ENCODE measurements around the gene EIF4E3. TPM values are rescaled to one million over a fixed set of nuclear protein-coding genes. Genes with fewer than 3 reads are reported as not detected.

EIF4E3 gene
- total RNA-seq, 6 donors from 2014 or later: 7.3 to 40.2 (median 21.2) TPM

DNA sequence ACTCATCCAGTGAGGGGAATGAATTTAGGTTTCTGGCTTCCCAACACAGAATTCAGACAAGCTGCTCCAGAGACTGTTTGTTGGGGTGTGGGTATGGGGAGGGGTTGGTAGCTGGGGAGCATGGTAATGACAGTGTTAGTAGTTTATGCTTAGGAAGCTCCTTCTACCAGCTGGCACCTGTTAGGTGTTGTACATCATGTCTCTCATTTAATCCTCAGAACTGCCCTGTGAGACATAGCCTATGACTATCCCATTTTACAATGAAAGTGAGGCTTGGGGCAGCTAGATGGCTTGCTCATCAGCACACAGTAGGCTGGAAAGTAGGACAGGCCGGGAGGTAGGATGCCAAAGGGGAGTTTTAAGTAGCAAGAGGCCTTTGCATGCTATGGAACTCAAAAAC, 2.5 kb downstream of the EIF4E3 start:
- peaks cover 11 to 34% (median 26%) of the 10 kb centered on the region in 4 donors for H3K4me1 ChIP-seq
- H3K36me3 ChIP-seq: no peaks in the 10 kb centered on the region
- ATAC-seq (ENCODE audit: low FRiP score in 2 of 2) (no peak), DNase-seq (no peak)
- no peaks in the 10 kb centered on the region for H3K9me3 ChIP-seq
- no peaks in the 10 kb centered on the region for H3K27me3 ChIP-seq
- 82 to 89% methylated on average over 1 of the region's 1 CpG for WGBS, 2 donors
- H3K27ac ChIP-seq: peak overlapping the region in 1 of 4 donors; percentile 91
- TF ChIP-seq POLR2AphosphoS5 (IDR thresholded peaks at IDR 0.05) (no peak), EP300 (IDR thresholded peaks at IDR 0.05) (no peak), POLR2A (IDR thresholded peaks at IDR 0.05) (no peak)
- TF ChIP-seq, protein P1, sequence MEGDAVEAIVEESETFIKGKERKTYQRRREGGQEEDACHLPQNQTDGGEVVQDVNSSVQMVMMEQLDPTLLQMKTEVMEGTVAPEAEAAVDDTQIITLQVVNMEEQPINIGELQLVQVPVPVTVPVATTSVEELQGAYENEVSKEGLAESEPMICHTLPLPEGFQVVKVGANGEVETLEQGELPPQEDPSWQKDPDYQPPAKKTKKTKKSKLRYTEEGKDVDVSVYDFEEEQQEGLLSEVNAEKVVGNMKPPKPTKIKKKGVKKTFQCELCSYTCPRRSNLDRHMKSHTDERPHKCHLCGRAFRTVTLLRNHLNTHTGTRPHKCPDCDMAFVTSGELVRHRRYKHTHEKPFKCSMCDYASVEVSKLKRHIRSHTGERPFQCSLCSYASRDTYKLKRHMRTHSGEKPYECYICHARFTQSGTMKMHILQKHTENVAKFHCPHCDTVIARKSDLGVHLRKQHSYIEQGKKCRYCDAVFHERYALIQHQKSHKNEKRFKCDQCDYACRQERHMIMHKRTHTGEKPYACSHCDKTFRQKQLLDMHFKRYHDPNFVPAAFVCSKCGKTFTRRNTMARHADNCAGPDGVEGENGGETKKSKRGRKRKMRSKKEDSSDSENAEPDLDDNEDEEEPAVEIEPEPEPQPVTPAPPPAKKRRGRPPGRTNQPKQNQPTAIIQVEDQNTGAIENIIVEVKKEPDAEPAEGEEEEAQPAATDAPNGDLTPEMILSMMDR (IDR thresholded peaks at IDR 0.05): no peak
- no peak overlapping the region for H3K4me3 ChIP-seq

DNA sequence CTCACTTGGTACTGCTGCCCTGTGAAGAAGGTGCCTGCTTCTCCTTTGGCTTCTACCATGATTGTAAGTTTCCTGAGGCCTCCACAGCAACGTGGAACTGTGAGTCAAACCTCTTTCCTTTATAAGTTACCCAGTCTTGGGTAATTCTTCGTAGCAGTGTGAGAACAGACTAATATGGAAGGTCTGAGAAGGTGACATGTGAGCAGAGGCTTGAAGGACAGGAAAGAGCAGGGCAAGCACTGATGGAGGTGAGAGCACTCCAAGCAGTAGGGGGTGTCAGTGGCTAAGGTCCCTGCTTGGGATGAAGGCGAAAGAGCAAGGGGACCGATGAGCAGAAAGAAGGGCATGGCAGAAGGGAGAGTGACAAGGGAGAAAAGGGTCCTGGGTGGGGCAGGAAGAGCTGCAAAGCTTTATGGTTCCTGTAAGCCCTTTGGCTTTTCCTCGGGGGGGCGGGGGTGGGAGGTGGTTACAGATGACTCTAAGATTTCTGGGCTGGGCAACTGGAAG, 3.5 kb downstream of the EIF4E3 start:
- Histone ChIP-seq H3K4me3 (no peak overlapping the region), H3K9me3 (no peaks in the 10 kb centered on the region), H3K27ac (peak overlapping the region in 3 of 4 donors; percentile 12 to 52 (median 43)), H3K27me3 (no peaks in the 10 kb centered on the region), H3K36me3 (no peaks in the 10 kb centered on the region), H3K4me1 (peaks cover 11 to 34% (median 26%) of the 10 kb centered on the region in 4 donors)
- TF ChIP-seq POLR2A (IDR thresholded peaks at IDR 0.05) (no peak), EP300 (IDR thresholded peaks at IDR 0.05) (no peak), POLR2AphosphoS5 (IDR thresholded peaks at IDR 0.05) (no peak)
- TF ChIP-seq, protein P1 (IDR thresholded peaks at IDR 0.05): no peak
- DNase-seq (no peak), ATAC-seq (ENCODE audit: low FRiP score in 2 of 2) (no peak)
- 47 to 72% methylated on average over 6 of the region's 6 CpGs for WGBS, 2 donors

DNA sequence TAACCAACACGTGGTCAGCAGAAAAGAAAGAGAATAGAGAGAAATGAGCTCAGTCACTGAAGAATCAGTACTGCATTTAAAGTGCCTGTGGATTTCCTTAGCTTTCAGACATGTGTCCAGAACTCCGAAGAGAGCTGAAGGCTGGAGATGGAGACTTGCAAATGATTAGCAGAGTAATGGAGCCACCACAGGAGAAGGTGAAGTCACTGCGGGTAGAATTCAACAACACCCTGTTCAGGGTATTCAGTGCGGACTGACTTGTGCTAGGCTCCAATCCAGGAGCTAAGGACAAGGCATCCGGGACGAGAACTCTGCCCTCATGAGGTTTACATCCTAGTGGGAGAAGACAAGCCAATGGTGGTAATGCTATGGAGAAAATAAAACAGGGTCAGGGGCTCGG, 4.2 kb downstream of the EIF4E3 start:
- Histone ChIP-seq H3K36me3 (no peaks in the 10 kb centered on the region), H3K4me3 (no peak overlapping the region), H3K9me3 (no peaks in the 10 kb centered on the region), H3K4me1 (peaks cover 11 to 33% (median 26%) of the 10 kb centered on the region in 4 donors), H3K27ac (peak overlapping the region in 2 of 4 donors; percentile 12 to 52), H3K27me3 (no peaks in the 10 kb centered on the region)
- DNase-seq (no peak), ATAC-seq (ENCODE audit: low FRiP score in 2 of 2) (no peak)
- whole genome bisulfite sequencing, 2 donors: 82 to 89% methylated on average over 7 of the region's 7 CpGs
- TF ChIP-seq POLR2AphosphoS5 (IDR thresholded peaks at IDR 0.05) (no peak), POLR2A (IDR thresholded peaks at IDR 0.05) (no peak), EP300 (IDR thresholded peaks at IDR 0.05) (no peak)
- TF ChIP-seq, protein P1 (IDR thresholded peaks at IDR 0.05): no peak

DNA sequence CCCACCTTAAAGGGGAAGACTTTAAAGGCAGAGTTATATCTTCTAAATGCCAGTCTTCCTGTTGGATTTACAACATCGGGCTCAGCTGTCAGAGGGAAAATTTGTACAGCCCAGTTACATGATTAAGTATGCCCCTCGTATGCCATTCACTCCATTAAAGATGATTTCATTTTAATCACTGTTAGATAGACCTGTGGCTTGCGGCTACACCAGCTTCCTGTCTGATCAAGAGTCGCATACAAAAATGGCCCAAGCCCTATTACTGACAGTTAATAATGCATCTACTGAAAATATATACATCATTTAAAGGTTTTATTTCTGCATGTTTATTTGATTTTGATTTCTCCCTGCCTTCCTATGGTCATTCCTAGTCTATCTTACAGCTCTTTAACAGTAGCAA, 7.1 kb downstream of the EIF4E3 start:
- Histone ChIP-seq H3K4me1 (peaks cover 10 to 17% (median 14%) of the 10 kb centered on the region in 4 donors), H3K27ac (no peak overlapping the region), H3K27me3 (no peaks in the 10 kb centered on the region), H3K36me3 (no peaks in the 10 kb centered on the region), H3K9me3 (no peaks in the 10 kb centered on the region), H3K4me3 (no peak overlapping the region)
- WGBS, 2 donors: 66 to 74% methylated on average over 4 of the region's 4 CpGs
- TF ChIP-seq EP300 (IDR thresholded peaks at IDR 0.05) (no peak), POLR2A (IDR thresholded peaks at IDR 0.05) (no peak)
- TF ChIP-seq, protein P1 (IDR thresholded peaks at IDR 0.05): no peak
- no peak for ATAC-seq (ENCODE audit: low FRiP score in 2 of 2)
- DNase-seq: no peak

DNA sequence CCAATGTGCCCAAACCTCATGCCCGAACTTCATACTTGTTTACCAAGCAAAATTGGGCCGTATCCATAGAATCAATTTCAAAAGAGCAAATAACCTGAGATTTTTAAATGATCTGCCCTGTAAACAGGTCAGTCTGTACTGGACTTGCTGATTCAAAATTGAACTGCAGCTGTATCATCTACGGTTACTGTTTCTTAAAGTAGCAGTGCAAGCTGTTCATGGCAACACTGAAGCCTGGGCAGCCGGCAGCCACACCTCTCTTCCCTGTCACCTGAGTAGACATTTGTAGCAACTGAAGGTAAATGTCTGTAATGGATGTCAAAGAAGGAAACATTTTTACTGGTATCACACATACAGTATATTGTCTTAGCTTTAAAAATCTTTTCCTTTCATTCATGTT, 10.6 kb downstream of the EIF4E3 start:
- no peak overlapping the region for H3K27ac ChIP-seq
- no peak for DNase-seq
- H3K4me3 ChIP-seq: no peak overlapping the region
- TF ChIP-seq POLR2AphosphoS5 (IDR thresholded peaks at IDR 0.05) (no peak), POLR2A (IDR thresholded peaks at IDR 0.05) (no peak), EP300 (IDR thresholded peaks at IDR 0.05) (no peak)
- TF ChIP-seq, protein P1 (IDR thresholded peaks at IDR 0.05): no peak
- peaks cover 7 to 32% (median 13%) of the 10 kb centered on the region in 4 donors for H3K4me1 ChIP-seq
- H3K36me3 ChIP-seq: peaks cover 0 to 6% (median under 1%) of the 10 kb centered on the region in 4 donors
- no peaks in the 10 kb centered on the region for H3K27me3 ChIP-seq
- 84 to 89% methylated on average over 4 of the region's 4 CpGs for WGBS, 2 donors
- H3K9me3 ChIP-seq: no peaks in the 10 kb centered on the region
- no peak for ATAC-seq (ENCODE audit: low FRiP score in 2 of 2)

Measured in upper lobe of left lung (tissue), 6 donors.